ENCODE measurements around the gene E2F4.

DNA sequence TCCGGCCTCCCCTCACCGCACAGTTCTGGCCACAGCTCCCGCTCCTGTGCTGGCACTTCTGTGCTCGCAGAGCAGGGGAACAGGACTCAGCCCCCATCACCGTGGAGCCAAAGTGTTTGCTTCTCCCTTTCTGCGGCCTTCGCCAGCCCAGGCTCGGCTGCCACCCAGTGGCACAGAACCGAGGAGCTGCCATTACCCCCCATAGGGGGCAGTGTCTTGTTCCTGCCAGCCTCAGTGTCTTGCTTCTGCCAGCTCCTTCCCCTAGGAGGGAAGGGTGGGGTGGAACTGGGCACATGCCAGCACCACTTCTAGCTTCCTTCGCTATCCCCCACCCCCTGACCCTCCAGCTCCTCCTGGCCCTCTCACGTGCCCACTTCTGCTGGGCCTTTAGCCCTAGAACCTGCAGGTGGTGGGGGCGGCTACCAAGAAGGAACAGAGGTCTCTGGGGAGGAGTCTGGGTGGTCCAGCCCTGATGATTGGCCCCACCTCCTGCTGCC, 6.3 kb downstream of the E2F4 start:
- TF ChIP-seq POLR2A (IDR thresholded peaks at IDR 0.05): no peak
- TF ChIP-seq, protein P1, sequence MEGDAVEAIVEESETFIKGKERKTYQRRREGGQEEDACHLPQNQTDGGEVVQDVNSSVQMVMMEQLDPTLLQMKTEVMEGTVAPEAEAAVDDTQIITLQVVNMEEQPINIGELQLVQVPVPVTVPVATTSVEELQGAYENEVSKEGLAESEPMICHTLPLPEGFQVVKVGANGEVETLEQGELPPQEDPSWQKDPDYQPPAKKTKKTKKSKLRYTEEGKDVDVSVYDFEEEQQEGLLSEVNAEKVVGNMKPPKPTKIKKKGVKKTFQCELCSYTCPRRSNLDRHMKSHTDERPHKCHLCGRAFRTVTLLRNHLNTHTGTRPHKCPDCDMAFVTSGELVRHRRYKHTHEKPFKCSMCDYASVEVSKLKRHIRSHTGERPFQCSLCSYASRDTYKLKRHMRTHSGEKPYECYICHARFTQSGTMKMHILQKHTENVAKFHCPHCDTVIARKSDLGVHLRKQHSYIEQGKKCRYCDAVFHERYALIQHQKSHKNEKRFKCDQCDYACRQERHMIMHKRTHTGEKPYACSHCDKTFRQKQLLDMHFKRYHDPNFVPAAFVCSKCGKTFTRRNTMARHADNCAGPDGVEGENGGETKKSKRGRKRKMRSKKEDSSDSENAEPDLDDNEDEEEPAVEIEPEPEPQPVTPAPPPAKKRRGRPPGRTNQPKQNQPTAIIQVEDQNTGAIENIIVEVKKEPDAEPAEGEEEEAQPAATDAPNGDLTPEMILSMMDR (IDR thresholded peaks at IDR 0.05): no peak
